ENCODE results near the gene HHAT. TPM values are rescaled to one million over a fixed set of nuclear protein-coding genes. Genes with fewer than 3 reads are reported as not detected.

Gene HHAT
- polyA plus RNA-seq, 4 donors, result 0.27 to 4.0 (median 1.4) TPM

GRCh38 chr1:210633636-210634035, 304.9 kb downstream of the HHAT start:
- Histone ChIP-seq H3K9me3 (ENCODE audit: control insufficient read depth in 2 of 2, insufficient read depth in 1 of 2, low read depth in 1 of 2, low read length in 1 of 2) (no peaks in the 10 kb centered on the region), H3K36me3 (ENCODE audit: control insufficient read depth in 3 of 3, insufficient read depth in 2 of 3, low read depth in 1 of 3, low read length in 3 of 3) (no peaks in the 10 kb centered on the region), H3K27ac (ENCODE audit: low read depth in 1 of 3, low read length in 2 of 3) (no peak overlapping the region), H3K4me1 (ENCODE audit: control insufficient read depth in 3 of 3, insufficient read depth in 2 of 3, low read depth in 1 of 3, low read length in 2 of 3) (peaks cover 0 to 2% (median 0%) of the 10 kb centered on the region in 3 donors), H3K4me3 (ENCODE audit: low read depth in 1 of 3, low read length in 3 of 3) (no peak overlapping the region), H3K27me3 (ENCODE audit: control insufficient read depth in 3 of 3, insufficient read depth in 3 of 3, low read length in 3 of 3) (no peaks in the 10 kb centered on the region)
- 92 to 93% (median 93%) methylated on average over 6 of the region's 6 CpGs for WGBS, 3 donors
- DNase-seq (no peak), FAIRE-seq (no peak)

GRCh38 chr1:210635108-210635507, 306.4 kb downstream of the HHAT start:
- Histone ChIP-seq H3K27ac (ENCODE audit: low read depth in 1 of 3, low read length in 2 of 3) (no peak overlapping the region), H3K4me1 (ENCODE audit: control insufficient read depth in 3 of 3, insufficient read depth in 2 of 3, low read depth in 1 of 3, low read length in 2 of 3) (peaks cover 0 to 2% (median 0%) of the 10 kb centered on the region in 3 donors), H3K36me3 (ENCODE audit: control insufficient read depth in 3 of 3, insufficient read depth in 2 of 3, low read depth in 1 of 3, low read length in 3 of 3) (no peaks in the 10 kb centered on the region), H3K9me3 (ENCODE audit: control insufficient read depth in 2 of 2, insufficient read depth in 1 of 2, low read depth in 1 of 2, low read length in 1 of 2) (no peaks in the 10 kb centered on the region), H3K27me3 (ENCODE audit: control insufficient read depth in 3 of 3, insufficient read depth in 3 of 3, low read length in 3 of 3) (no peaks in the 10 kb centered on the region), H3K4me3 (ENCODE audit: low read depth in 1 of 3, low read length in 3 of 3) (no peak overlapping the region)
- DNase-seq, result no peak
- WGBS, 3 donors, result 82 to 95% (median 90%) methylated on average over 2 of the region's 2 CpGs
- FAIRE-seq, result no peak

GRCh38 chr1:210641582-210641981, 312.9 kb downstream of the HHAT start:
- FAIRE-seq, result no peak
- 81 to 90% (median 86%) methylated on average over 5 of the region's 5 CpGs for WGBS, 3 donors
- Histone ChIP-seq H3K9me3 (ENCODE audit: control insufficient read depth in 2 of 2, insufficient read depth in 1 of 2, low read depth in 1 of 2, low read length in 1 of 2) (no peaks in the 10 kb centered on the region), H3K4me1 (ENCODE audit: control insufficient read depth in 3 of 3, insufficient read depth in 2 of 3, low read depth in 1 of 3, low read length in 2 of 3) (no peaks in the 10 kb centered on the region), H3K27me3 (ENCODE audit: control insufficient read depth in 3 of 3, insufficient read depth in 3 of 3, low read length in 3 of 3) (no peaks in the 10 kb centered on the region), H3K27ac (ENCODE audit: low read depth in 1 of 3, low read length in 2 of 3) (no peak overlapping the region), H3K4me3 (ENCODE audit: low read depth in 1 of 3, low read length in 3 of 3) (no peak overlapping the region), H3K36me3 (ENCODE audit: control insufficient read depth in 3 of 3, insufficient read depth in 2 of 3, low read depth in 1 of 3, low read length in 3 of 3) (no peaks in the 10 kb centered on the region)
- DNase-seq, result no peak

GRCh38 chr1:210645582-210646257, 317.0 kb downstream of the HHAT start:
- DNase-seq, result no peak
- Histone ChIP-seq H3K4me3 (ENCODE audit: low read depth in 1 of 3, low read length in 3 of 3) (no peak overlapping the region), H3K9me3 (ENCODE audit: control insufficient read depth in 2 of 2, insufficient read depth in 1 of 2, low read depth in 1 of 2, low read length in 1 of 2) (no peaks in the 10 kb centered on the region), H3K4me1 (ENCODE audit: control insufficient read depth in 3 of 3, insufficient read depth in 2 of 3, low read depth in 1 of 3, low read length in 2 of 3) (no peaks in the 10 kb centered on the region), H3K27ac (ENCODE audit: low read depth in 1 of 3, low read length in 2 of 3) (no peak overlapping the region), H3K27me3 (ENCODE audit: control insufficient read depth in 3 of 3, insufficient read depth in 3 of 3, low read length in 3 of 3) (no peaks in the 10 kb centered on the region), H3K36me3 (ENCODE audit: control insufficient read depth in 3 of 3, insufficient read depth in 2 of 3, low read depth in 1 of 3, low read length in 3 of 3) (no peaks in the 10 kb centered on the region)
- no peak for FAIRE-seq
- WGBS, 3 donors, result 75 to 86% (median 85%) methylated on average over 7 of the region's 7 CpGs

GRCh38 chr1:210646258-210646616, 317.5 kb downstream of the HHAT start:
- WGBS, 3 donors, result 72 to 93% (median 90%) methylated on average over 2 of the region's 2 CpGs
- H3K4me3 ChIP-seq (ENCODE audit: low read depth in 1 of 3, low read length in 3 of 3), result no peak overlapping the region
- no peaks in the 10 kb centered on the region for H3K9me3 ChIP-seq (ENCODE audit: control insufficient read depth in 2 of 2, insufficient read depth in 1 of 2, low read depth in 1 of 2, low read length in 1 of 2)
- no peak overlapping the region for H3K27ac ChIP-seq (ENCODE audit: low read depth in 1 of 3, low read length in 2 of 3)
- H3K4me1 ChIP-seq (ENCODE audit: control insufficient read depth in 3 of 3, insufficient read depth in 2 of 3, low read depth in 1 of 3, low read length in 2 of 3), result no peaks in the 10 kb centered on the region
- H3K36me3 ChIP-seq (ENCODE audit: control insufficient read depth in 3 of 3, insufficient read depth in 2 of 3, low read depth in 1 of 3, low read length in 3 of 3), result no peaks in the 10 kb centered on the region
- H3K27me3 ChIP-seq (ENCODE audit: control insufficient read depth in 3 of 3, insufficient read depth in 3 of 3, low read length in 3 of 3), result no peaks in the 10 kb centered on the region
- DNase-seq (no peak), FAIRE-seq (no peak)

GRCh38 chr1:210647406-210648333, 319.0 kb downstream of the HHAT start:
- no peaks in the 10 kb centered on the region for H3K27me3 ChIP-seq (ENCODE audit: control insufficient read depth in 3 of 3, insufficient read depth in 3 of 3, low read length in 3 of 3)
- no peaks in the 10 kb centered on the region for H3K9me3 ChIP-seq (ENCODE audit: control insufficient read depth in 2 of 2, insufficient read depth in 1 of 2, low read depth in 1 of 2, low read length in 1 of 2)
- no peak for FAIRE-seq
- H3K4me1 ChIP-seq (ENCODE audit: control insufficient read depth in 3 of 3, insufficient read depth in 2 of 3, low read depth in 1 of 3, low read length in 2 of 3), result no peaks in the 10 kb centered on the region
- no peak overlapping the region for H3K4me3 ChIP-seq (ENCODE audit: low read depth in 1 of 3, low read length in 3 of 3)
- DNase-seq, result no peak
- H3K36me3 ChIP-seq (ENCODE audit: control insufficient read depth in 3 of 3, insufficient read depth in 2 of 3, low read depth in 1 of 3, low read length in 3 of 3), result no peaks in the 10 kb centered on the region
- WGBS, 3 donors, result 60 to 76% (median 74%) methylated on average over 6 of the region's 6 CpGs
- H3K27ac ChIP-seq (ENCODE audit: low read depth in 1 of 3, low read length in 2 of 3), result no peak overlapping the region

GRCh38 chr1:210648588-210649269, 320.0 kb downstream of the HHAT start:
- H3K4me1 ChIP-seq (ENCODE audit: control insufficient read depth in 3 of 3, insufficient read depth in 2 of 3, low read depth in 1 of 3, low read length in 2 of 3), result no peaks in the 10 kb centered on the region
- 72 to 95% (median 93%) methylated on average over 2 of the region's 2 CpGs for WGBS, 3 donors

GRCh38 chr1:210650403-210650802, 321.7 kb downstream of the HHAT start:
- DNase-seq (no peak), FAIRE-seq (no peak)
- Histone ChIP-seq H3K4me1 (ENCODE audit: control insufficient read depth in 3 of 3, insufficient read depth in 2 of 3, low read depth in 1 of 3, low read length in 2 of 3) (no peaks in the 10 kb centered on the region), H3K27me3 (ENCODE audit: control insufficient read depth in 3 of 3, insufficient read depth in 3 of 3, low read length in 3 of 3) (no peaks in the 10 kb centered on the region), H3K36me3 (ENCODE audit: control insufficient read depth in 3 of 3, insufficient read depth in 2 of 3, low read depth in 1 of 3, low read length in 3 of 3) (no peaks in the 10 kb centered on the region), H3K4me3 (ENCODE audit: low read depth in 1 of 3, low read length in 3 of 3) (no peak overlapping the region), H3K9me3 (ENCODE audit: control insufficient read depth in 2 of 2, insufficient read depth in 1 of 2, low read depth in 1 of 2, low read length in 1 of 2) (peaks cover 0 to 3% of the 10 kb centered on the region in 2 donors), H3K27ac (ENCODE audit: low read depth in 1 of 3, low read length in 2 of 3) (no peak overlapping the region)
- WGBS, 3 donors, result 19 to 41% (median 41%) methylated on average over 2 of the region's 2 CpGs

More at GRCh38 chr1:210648588-210649269, 320.0 kb downstream of the HHAT start:
- DNase-seq (no peak), FAIRE-seq (no peak)
- H3K9me3 ChIP-seq (ENCODE audit: control insufficient read depth in 2 of 2, insufficient read depth in 1 of 2, low read depth in 1 of 2, low read length in 1 of 2), result no peaks in the 10 kb centered on the region
- H3K36me3 ChIP-seq (ENCODE audit: control insufficient read depth in 3 of 3, insufficient read depth in 2 of 3, low read depth in 1 of 3, low read length in 3 of 3), result no peaks in the 10 kb centered on the region
- H3K27me3 ChIP-seq (ENCODE audit: control insufficient read depth in 3 of 3, insufficient read depth in 3 of 3, low read length in 3 of 3), result no peaks in the 10 kb centered on the region
- H3K4me3 ChIP-seq (ENCODE audit: low read depth in 1 of 3, low read length in 3 of 3), result no peak overlapping the region
- H3K27ac ChIP-seq (ENCODE audit: low read depth in 1 of 3, low read length in 2 of 3), result no peak overlapping the region

Measured in small intestine (tissue), 7 donors.